Osteocyte (in vitro differentiated cells): ENCODE results near the gene ASMTL. TPM values are rescaled to one million over a fixed set of nuclear protein-coding genes. Genes with fewer than 3 reads are reported as not detected.
"Not testable (repeated sequence)": the region's sequence is repeated elsewhere in the genome, so short reads cannot be mapped to it uniquely, and the experiment has no call there.

Source experiments
- DNase-seq: peaks from one replicate; pipeline ENCODE4 v3.0.0; 2021; ENCODE audit warnings: mixed read lengths; ENCODE audit not compliant: unreplicated experiment; ENCODE audit errors: extremely low spot score
- H3K27ac Mint-ChIP-seq: one replicate; pipeline ENCODE4 v1.8.0; 2021; ENCODE audit warnings: mild to moderate bottlenecking, mixed read lengths; ENCODE audit not compliant: unreplicated experiment
- H3K27me3 Mint-ChIP-seq: one replicate; pipeline ENCODE4 v1.8.0; 2021; ENCODE audit warnings: mixed read lengths; ENCODE audit not compliant: unreplicated experiment
- H3K36me3 Mint-ChIP-seq: one replicate; pipeline ENCODE4 v1.8.0; 2021; ENCODE audit warnings: mixed read lengths; ENCODE audit not compliant: unreplicated experiment
- H3K4me1 Mint-ChIP-seq: one replicate; pipeline ENCODE4 v1.8.0; 2021; ENCODE audit warnings: mixed read lengths; ENCODE audit not compliant: unreplicated experiment
- H3K4me3 Mint-ChIP-seq: one replicate; pipeline ENCODE4 v1.8.0; 2021; ENCODE audit warnings: mild to moderate bottlenecking, moderate library complexity, mixed read lengths; ENCODE audit not compliant: unreplicated experiment
- H3K9me3 Mint-ChIP-seq: one replicate; pipeline ENCODE4 v1.8.0; 2021; ENCODE audit warnings: mixed read lengths; ENCODE audit not compliant: unreplicated experiment
- CTCF ChIP-seq: fragments of 200-600 bp; sonication (generic); IDR thresholded peaks from 2 replicates; pipeline ENCODE4 v1.5.0; 2021; ENCODE audit warnings: antibody characterized with exemption, mild to moderate bottlenecking, moderate library complexity
- total RNA-seq: library from RNA; stranded (reverse); gene quantifications from 2 replicates; pipeline ENCODE4 v1.2.1, GENCODE V29; 2021

Gene ASMTL
- total RNA-seq, 1 donor from 2014 or later: 33.3 TPM

DNA sequence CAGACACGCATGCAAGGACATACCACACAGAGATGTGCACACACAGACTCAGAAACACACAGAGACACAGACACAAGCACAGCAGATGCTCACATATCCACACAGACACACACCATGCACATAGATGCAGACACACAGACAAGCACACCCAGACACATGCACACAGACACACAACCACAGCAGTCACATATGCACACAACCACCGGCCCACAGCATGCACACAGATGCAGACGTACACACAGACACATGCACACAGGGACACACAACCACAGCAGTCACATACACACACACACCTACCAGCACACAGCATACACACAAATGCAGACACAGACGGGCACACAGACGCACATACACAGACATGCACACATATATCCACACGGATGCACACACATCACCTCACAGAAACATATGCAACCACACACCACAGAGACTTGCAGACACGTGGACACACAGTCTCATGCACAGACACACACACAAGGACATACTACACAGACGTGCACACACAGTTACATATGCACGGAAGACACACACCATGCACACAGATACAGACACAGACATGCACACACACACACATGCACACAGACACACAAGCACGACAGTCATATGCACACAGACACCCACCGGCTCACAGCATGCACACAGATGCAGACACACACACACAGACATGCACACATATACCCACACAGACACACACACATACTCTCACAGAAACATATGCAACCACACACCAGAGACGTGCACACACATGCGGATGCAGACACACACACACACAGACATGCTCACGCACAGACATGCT is 35.5 kb downstream of the ASMTL start:
- H3K36me3 Mint-ChIP-seq: peaks cover 34% of the 10 kb centered on the region
- no peak for DNase-seq
- H3K4me1 Mint-ChIP-seq: no peaks in the 10 kb centered on the region
- H3K27ac Mint-ChIP-seq: no peak overlapping the region
- TF ChIP-seq CTCF: no peak
- no peaks in the 10 kb centered on the region for H3K9me3 Mint-ChIP-seq
- H3K27me3 Mint-ChIP-seq: no peaks in the 10 kb centered on the region
- no peak overlapping the region for H3K4me3 Mint-ChIP-seq

DNA sequence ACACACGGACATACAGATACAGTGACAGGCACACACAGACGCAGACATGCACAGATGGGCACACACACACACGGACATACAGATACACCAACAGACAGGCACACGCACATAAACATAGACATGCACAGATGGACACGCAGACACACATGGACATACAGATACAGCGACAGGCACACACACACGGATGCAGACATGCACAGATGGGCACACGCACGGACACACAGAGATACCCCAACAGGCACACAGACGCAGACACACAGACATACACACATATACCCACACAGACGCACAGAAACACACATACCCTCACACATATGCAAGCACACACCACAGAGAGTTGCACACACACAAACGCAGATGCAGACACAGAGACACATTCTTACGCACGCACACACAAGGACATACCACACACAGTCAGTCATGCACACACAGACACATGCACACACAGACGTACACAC is 36.4 kb downstream of the ASMTL start:
- Mint-ChIP-seq H3K4me3 (no peak overlapping the region), H3K4me1 (no peaks in the 10 kb centered on the region), H3K27ac (no peak overlapping the region), H3K9me3 (no peaks in the 10 kb centered on the region), H3K36me3 (peaks cover 26% of the 10 kb centered on the region), H3K27me3 (no peaks in the 10 kb centered on the region)
- no peak for DNase-seq
- no peak for TF ChIP-seq CTCF

DNA sequence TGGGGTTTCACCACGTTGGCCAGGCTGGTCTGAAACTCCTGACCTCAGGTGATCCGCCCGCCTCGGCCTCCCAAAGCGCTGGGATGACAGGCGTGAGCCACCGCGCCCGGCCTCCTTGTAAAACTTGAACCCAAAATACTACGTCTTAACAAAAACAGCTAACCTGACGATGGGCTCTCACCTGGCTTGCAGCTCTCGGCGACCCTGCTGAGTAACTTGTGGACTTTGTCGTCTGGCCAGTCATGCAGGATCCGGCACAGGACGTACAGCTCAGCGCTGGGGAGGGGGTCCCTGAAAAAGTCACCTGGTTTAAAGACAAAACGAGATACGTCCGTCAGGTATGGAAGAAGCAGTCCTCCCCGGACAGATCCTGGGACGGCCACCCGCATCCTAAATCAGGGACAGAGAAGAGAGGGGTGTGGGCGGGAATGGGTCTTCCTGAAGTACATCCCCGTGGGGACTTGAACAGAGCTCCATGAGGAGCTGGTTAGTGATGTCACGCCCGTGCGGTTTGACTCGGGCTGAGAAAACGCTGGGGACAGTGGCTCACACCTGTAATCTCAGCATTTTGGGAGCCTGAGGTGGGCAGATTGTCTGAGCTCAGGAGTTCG is 40.1 kb downstream of the ASMTL start:
- Mint-ChIP-seq H3K27ac (no peak overlapping the region), H3K36me3 (peaks cover 18% of the 10 kb centered on the region), H3K4me3 (no peak overlapping the region)

DNA sequence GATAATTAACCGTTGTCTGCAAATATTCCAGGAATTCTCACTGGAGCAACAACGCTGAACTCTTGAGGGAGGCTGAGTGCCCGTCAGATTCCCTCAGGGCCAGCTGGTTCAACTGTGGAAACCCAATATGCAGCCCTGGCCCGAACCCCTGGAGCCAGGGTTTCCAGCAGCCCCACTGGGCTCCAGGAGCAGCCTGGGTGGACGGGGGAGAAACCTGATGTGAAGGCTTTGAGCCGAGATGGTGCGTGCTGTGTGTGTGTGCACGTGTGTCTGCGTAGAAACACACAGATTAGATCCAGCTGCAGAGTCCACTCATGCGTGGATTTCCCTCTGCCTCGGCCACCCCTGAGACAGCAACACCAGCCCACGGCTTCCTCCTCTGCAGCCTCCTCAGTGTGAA is 41.4 kb downstream of the ASMTL start:
- no peak overlapping the region for H3K27ac Mint-ChIP-seq
- peaks cover 18% of the 10 kb centered on the region for H3K36me3 Mint-ChIP-seq
- no peak for TF ChIP-seq CTCF
- no peak for DNase-seq
- no peaks in the 10 kb centered on the region for H3K27me3 Mint-ChIP-seq
- H3K9me3 Mint-ChIP-seq: no peaks in the 10 kb centered on the region
- H3K4me1 Mint-ChIP-seq: no peaks in the 10 kb centered on the region
- no peak overlapping the region for H3K4me3 Mint-ChIP-seq

More for the DNA sequence above, 40.1 kb downstream of the ASMTL start:
- no peaks in the 10 kb centered on the region for H3K27me3 Mint-ChIP-seq
- H3K9me3 Mint-ChIP-seq: no peaks in the 10 kb centered on the region
- DNase-seq: no peak
- no peaks in the 10 kb centered on the region for H3K4me1 Mint-ChIP-seq
- no peak for TF ChIP-seq CTCF

GRCh38 chrX:1407035-1407434 is 45.7 kb downstream of the ASMTL start:
- H3K4me1 Mint-ChIP-seq: no peaks in the 10 kb centered on the region
- H3K9me3 Mint-ChIP-seq: no peaks in the 10 kb centered on the region
- H3K4me3 Mint-ChIP-seq: no peak overlapping the region
- H3K27ac Mint-ChIP-seq: no peak overlapping the region
- DNase-seq: no peak
- H3K27me3 Mint-ChIP-seq: no peaks in the 10 kb centered on the region
- TF ChIP-seq CTCF: no peak
- H3K36me3 Mint-ChIP-seq: no peaks in the 10 kb centered on the region

GRCh38 chrX:1405769-1406168 is 46.9 kb downstream of the ASMTL start:
- H3K36me3 Mint-ChIP-seq, H3K4me1 Mint-ChIP-seq, H3K27ac Mint-ChIP-seq, H3K9me3 Mint-ChIP-seq, DNase-seq, H3K27me3 Mint-ChIP-seq, H3K4me3 Mint-ChIP-seq: not testable (repeated sequence)

DNA sequence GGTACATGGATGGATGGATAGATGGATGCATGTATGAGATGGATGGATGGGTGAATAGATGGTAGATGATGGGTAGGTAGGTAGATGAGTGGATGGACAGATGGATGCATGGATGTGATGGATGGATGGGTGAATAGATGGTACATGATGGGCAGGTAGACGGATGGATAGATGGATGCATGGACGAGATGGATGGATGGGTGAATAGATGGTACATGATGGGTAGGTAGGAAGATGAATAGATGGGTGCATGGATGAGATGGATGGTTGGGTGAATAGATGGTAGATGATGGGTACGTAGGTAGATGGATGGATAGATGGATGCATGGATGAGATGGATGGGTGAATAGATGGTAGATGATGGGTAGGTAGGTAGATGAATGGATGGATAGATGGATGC is 48.8 kb downstream of the ASMTL start:
- not testable (repeated sequence) for H3K27me3 Mint-ChIP-seq, DNase-seq, H3K4me3 Mint-ChIP-seq, H3K9me3 Mint-ChIP-seq, H3K27ac Mint-ChIP-seq, H3K36me3 Mint-ChIP-seq, H3K4me1 Mint-ChIP-seq
